ENCODE measurements around the gene PRCD. TPM values are rescaled to one million over a fixed set of nuclear protein-coding genes. Genes with fewer than 3 reads are reported as not detected.
A peak's percentile ranks its signal among the peaks of the same experiment; 100 is the strongest.
"Not testable (repeated sequence)": the region's sequence is repeated elsewhere in the genome, so short reads cannot be mapped to it uniquely, and the experiment has no call there.

Gene PRCD
- polyA plus RNA-seq, 1 of the 3 experiments (the other 2 are of a cell fraction), result 2.2 TPM

DNA sequence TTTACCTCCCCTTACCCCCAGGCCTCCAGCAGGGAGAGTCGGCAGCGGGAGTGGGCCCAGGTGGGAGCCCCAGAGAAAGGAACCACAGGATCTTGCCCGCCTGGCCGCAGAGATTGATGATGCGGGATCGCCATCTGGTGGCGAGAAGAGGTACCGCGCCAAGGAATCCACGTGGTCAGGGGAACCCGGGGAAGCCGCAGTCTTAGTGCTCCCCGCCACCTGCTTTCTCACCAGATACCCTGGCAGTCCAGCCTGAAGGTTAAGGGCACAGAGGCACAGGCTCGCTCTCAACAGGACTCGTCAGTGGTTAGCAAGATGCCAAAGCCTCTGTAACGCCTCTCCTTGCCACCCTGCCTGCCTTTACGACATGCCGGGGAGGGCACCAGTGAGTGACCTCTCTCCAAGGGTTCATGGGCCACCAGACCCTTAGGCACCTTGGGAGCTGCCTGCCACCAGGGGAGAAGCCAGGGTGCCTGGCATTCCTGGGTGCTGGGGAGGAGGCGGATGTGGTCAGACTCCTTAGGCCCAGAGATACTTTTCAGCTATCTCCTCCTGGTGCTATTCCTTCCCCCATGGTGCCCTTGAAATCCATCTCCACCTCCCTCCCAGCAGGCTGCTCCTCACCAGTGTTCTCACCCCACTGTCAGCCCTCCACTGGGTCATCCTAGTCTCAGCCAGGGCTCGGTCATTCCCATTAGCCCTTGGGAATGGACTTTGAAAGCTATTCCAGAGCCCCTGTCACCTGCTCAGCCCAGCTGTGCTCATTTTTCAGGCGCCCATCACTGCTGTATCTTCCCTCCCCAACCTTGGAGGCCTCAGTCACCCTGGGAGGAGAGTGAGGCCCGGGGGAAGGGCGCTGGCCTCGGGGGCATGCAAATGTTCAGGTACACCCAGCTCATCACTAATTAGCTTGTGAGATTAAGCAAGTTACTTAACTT lies 33.2 kb upstream of the PRCD start (continued):
- TF ChIP-seq RAD21 (IDR thresholded peaks at IDR 0.05; ENCODE audit: low read length), result peak; percentile 99
- TF ChIP-seq TAF1 (IDR thresholded peaks at IDR 0.05; ENCODE audit: borderline replicate concordance, low read depth, low read length), result no peak
- TF ChIP-seq CTCF (IDR thresholded peaks at IDR 0.05), result peak; percentile 96
- no peak for TF ChIP-seq YY1 (IDR thresholded peaks at IDR 0.05; ENCODE audit: low read depth)
- no peak for TF ChIP-seq RFX5 (IDR thresholded peaks at IDR 0.05; ENCODE audit: low read length)
- TF ChIP-seq, protein P1, sequence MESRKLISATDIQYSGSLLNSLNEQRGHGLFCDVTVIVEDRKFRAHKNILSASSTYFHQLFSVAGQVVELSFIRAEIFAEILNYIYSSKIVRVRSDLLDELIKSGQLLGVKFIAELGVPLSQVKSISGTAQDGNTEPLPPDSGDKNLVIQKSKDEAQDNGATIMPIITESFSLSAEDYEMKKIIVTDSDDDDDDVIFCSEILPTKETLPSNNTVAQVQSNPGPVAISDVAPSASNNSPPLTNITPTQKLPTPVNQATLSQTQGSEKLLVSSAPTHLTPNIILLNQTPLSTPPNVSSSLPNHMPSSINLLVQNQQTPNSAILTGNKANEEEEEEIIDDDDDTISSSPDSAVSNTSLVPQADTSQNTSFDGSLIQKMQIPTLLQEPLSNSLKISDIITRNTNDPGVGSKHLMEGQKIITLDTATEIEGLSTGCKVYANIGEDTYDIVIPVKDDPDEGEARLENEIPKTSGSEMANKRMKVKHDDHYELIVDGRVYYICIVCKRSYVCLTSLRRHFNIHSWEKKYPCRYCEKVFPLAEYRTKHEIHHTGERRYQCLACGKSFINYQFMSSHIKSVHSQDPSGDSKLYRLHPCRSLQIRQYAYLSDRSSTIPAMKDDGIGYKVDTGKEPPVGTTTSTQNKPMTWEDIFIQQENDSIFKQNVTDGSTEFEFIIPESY (IDR thresholded peaks at IDR 0.05; ENCODE audit: borderline replicate concordance, low read depth), result no peak
- no peak for TF ChIP-seq SIN3A (IDR thresholded peaks at IDR 0.05; ENCODE audit: borderline replicate concordance, low read depth, low read length)
- TF ChIP-seq CHD2 (IDR thresholded peaks at IDR 0.05; ENCODE audit: low read length, partially characterized antibody), result no peak
- no peak for TF ChIP-seq NFIC (IDR thresholded peaks at IDR 0.05; ENCODE audit: borderline replicate concordance)
- no peak for TF ChIP-seq REST (IDR thresholded peaks at IDR 0.05; ENCODE audit: low read depth, low read length)
- TF ChIP-seq FOXM1 (IDR thresholded peaks at IDR 0.05; ENCODE audit: low read depth), result no peak
- TF ChIP-seq POLR2AphosphoS5 (IDR thresholded peaks at IDR 0.05; ENCODE audit: low read depth, low read length), result no peak
- no peak for TF ChIP-seq EP300 (IDR thresholded peaks at IDR 0.05; ENCODE audit: borderline replicate concordance in 1 of 2, low read depth in 1 of 2, low read length in 1 of 2)
- no peak for TF ChIP-seq GATA2 (CRISPR knock-in tag; IDR thresholded peaks at IDR 0.05)
- no peak for TF ChIP-seq ELF1 (IDR thresholded peaks at IDR 0.05)
- no peak for TF ChIP-seq FOXJ3 (CRISPR knock-in tag; IDR thresholded peaks at IDR 0.05)

GRCh38 chr17:76508472-76509063 lies 31.3 kb upstream of the PRCD start:
- POLR2A ChIA-PET, result interaction anchor here (1.0 to 1.6 kb wide), 2 partner anchors 28 to 35 kb away, joined by 3 read pairs; no protein-coding TSS in a partner anchor

More at GRCh38 chr17:76508472-76509063, 31.3 kb upstream of the PRCD start:
- H4K20me1 ChIP-seq (ENCODE audit: insufficient read depth); H3K4me2 ChIP-seq; H3K9me3 ChIP-seq; H3K4me3 ChIP-seq (ENCODE audit: low read depth in 2 of 2, low read length in 1 of 2); H3K9ac ChIP-seq; H3K4me1 ChIP-seq (ENCODE audit: control insufficient read depth in 1 of 2, insufficient read depth in 2 of 2, low read depth in 1 of 2, low read length in 1 of 2); H3K9me2 ChIP-seq; H3K79me2 ChIP-seq (ENCODE audit: insufficient read depth); H3K27ac ChIP-seq (ENCODE audit: low read depth in 2 of 2, low read length in 1 of 2); DNase-seq; H3K36me3 ChIP-seq (replicated peaks in 1 of 2; ENCODE audit: control insufficient read depth in 1 of 2, insufficient read depth in 2 of 2, low read length in 1 of 2); H2AFZ ChIP-seq (ENCODE audit: low read depth); H3F3A ChIP-seq (replicated peaks; ENCODE audit: insufficient read depth): not testable (repeated sequence)
- peaks cover 26% of the 10 kb centered on the region for H3K27me3 ChIP-seq (ENCODE audit: insufficient read depth)
- CTCF ChIA-PET, result interaction anchor here (1.2 to 52.1 kb wide), 12 partner anchors 12 to 123 kb away, joined by 4 to 1687 read pairs (median 21); partner anchors contain the start of genes AANAT, CYGB, PRCD and RHBDF2
- WGBS (ENCODE audit: low lambda C conversion rate), result 77% methylated on average over 14 of the region's 14 CpGs

Data from SK-N-SH (cell line).